ENCODE data around the gene CALM3. TPM values are rescaled to one million over a fixed set of nuclear protein-coding genes. Genes with fewer than 3 reads are reported as not detected.

The CALM3 gene
- total and polyA plus RNA-seq, 2 of the 13 experiments (the other 11 are each of a cell fraction or from before 2014, with no cell fraction given), result 239 to 258 TPM

DNA sequence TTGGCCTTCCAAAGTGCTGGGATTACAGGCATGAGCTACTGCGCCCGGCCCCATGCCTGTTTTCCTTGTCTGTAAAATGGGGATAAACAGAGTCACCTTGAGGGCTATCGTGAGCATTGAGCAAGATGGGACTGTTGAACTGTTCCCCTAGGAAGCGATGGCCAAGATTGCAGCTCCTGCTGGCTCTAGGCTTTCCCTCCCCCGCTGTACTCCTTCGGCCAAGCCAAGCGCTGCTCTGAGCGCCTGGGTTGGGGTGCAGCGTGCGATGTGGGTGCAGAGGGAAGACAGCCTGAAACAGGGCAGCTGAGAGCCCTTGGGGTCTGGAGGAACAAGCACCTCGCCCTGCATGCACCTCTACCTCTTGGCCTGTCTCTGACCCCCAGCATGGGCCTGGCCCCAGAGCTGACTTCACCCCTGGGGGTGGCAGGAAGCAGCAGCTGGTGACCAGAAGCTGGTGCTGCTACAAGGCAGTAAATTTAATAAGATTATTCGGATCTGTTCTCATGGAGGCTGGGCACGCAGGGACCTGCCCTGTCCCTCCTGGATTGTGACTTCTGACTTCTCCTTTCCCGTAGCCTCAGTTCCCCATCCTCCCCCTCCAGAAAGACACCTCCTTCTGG, 29.6 kb downstream of the CALM3 start:
- H2AFZ ChIP-seq (ENCODE audit: low read length), result no peak overlapping the region
- no peak overlapping the region for H3K4me3 ChIP-seq (replicated peaks in 1 of 3; ENCODE audit: insufficient read depth in 1 of 3, low read depth in 2 of 3, low read length in 3 of 3)
- no peaks in the 10 kb centered on the region for H3K9me3 ChIP-seq (ENCODE audit: low read length)
- no peak for FAIRE-seq
- no peaks in the 10 kb centered on the region for H3K79me2 ChIP-seq (ENCODE audit: insufficient read depth, low read length)
- ChIA-PET POLR2A (no interaction called here), CTCF (ENCODE audit: low intra/inter-chr PET ratio, low total read pairs) (no interaction called here)
- in situ Hi-C loops (cut with HindIII; ENCODE audit: extremely low pct_ligation_motif_present, low pct_unique_long_range_greater_than_20kb) (no loop called here), intact Hi-C loops (cut with micrococcal nuclease; ENCODE audit: unreplicated experiment) (no loop called here)
- no peak for TF ChIP-seq NFIB (CRISPR knock-in tag; IDR thresholded peaks at IDR 0.05; ENCODE audit: borderline replicate concordance)
- TF ChIP-seq, protein P1, sequence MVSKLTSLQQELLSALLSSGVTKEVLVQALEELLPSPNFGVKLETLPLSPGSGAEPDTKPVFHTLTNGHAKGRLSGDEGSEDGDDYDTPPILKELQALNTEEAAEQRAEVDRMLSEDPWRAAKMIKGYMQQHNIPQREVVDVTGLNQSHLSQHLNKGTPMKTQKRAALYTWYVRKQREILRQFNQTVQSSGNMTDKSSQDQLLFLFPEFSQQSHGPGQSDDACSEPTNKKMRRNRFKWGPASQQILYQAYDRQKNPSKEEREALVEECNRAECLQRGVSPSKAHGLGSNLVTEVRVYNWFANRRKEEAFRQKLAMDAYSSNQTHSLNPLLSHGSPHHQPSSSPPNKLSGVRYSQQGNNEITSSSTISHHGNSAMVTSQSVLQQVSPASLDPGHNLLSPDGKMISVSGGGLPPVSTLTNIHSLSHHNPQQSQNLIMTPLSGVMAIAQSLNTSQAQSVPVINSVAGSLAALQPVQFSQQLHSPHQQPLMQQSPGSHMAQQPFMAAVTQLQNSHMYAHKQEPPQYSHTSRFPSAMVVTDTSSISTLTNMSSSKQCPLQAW (CRISPR knock-in tag; IDR thresholded peaks at IDR 0.05), result no peak
- TF ChIP-seq HMG20A (CRISPR knock-in tag; IDR thresholded peaks at IDR 0.05; ENCODE audit: borderline replicate concordance), result no peak
- TF ChIP-seq MEIS2 (CRISPR knock-in tag; IDR thresholded peaks at IDR 0.05), result no peak
- TF ChIP-seq CHD2 (IDR thresholded peaks at IDR 0.05; ENCODE audit: low read depth, low read length), result no peak
- TF ChIP-seq, protein P2, sequence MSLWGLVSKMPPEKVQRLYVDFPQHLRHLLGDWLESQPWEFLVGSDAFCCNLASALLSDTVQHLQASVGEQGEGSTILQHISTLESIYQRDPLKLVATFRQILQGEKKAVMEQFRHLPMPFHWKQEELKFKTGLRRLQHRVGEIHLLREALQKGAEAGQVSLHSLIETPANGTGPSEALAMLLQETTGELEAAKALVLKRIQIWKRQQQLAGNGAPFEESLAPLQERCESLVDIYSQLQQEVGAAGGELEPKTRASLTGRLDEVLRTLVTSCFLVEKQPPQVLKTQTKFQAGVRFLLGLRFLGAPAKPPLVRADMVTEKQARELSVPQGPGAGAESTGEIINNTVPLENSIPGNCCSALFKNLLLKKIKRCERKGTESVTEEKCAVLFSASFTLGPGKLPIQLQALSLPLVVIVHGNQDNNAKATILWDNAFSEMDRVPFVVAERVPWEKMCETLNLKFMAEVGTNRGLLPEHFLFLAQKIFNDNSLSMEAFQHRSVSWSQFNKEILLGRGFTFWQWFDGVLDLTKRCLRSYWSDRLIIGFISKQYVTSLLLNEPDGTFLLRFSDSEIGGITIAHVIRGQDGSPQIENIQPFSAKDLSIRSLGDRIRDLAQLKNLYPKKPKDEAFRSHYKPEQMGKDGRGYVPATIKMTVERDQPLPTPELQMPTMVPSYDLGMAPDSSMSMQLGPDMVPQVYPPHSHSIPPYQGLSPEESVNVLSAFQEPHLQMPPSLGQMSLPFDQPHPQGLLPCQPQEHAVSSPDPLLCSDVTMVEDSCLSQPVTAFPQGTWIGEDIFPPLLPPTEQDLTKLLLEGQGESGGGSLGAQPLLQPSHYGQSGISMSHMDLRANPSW (CRISPR knock-in tag; IDR thresholded peaks at IDR 0.05; ENCODE audit: borderline replicate concordance), result no peak
- TF ChIP-seq, protein P3, sequence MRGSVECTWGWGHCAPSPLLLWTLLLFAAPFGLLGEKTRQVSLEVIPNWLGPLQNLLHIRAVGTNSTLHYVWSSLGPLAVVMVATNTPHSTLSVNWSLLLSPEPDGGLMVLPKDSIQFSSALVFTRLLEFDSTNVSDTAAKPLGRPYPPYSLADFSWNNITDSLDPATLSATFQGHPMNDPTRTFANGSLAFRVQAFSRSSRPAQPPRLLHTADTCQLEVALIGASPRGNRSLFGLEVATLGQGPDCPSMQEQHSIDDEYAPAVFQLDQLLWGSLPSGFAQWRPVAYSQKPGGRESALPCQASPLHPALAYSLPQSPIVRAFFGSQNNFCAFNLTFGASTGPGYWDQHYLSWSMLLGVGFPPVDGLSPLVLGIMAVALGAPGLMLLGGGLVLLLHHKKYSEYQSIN (CRISPR knock-in tag; IDR thresholded peaks at IDR 0.05; ENCODE audit: borderline replicate concordance), result no peak
- TF ChIP-seq TERF1 (CRISPR knock-in tag; IDR thresholded peaks at IDR 0.05), result no peak
- TF ChIP-seq GABPA (IDR thresholded peaks at IDR 0.05; ENCODE audit: low read depth, low read length), result no peak
- no peak for TF ChIP-seq GABPA (CRISPR knock-in tag; IDR thresholded peaks at IDR 0.05; ENCODE audit: low read depth)
- no peak for TF ChIP-seq ZNF652 (CRISPR knock-in tag; IDR thresholded peaks at IDR 0.05; ENCODE audit: borderline replicate concordance, low read depth)
- no peak for TF ChIP-seq CENPT (CRISPR knock-in tag; IDR thresholded peaks at IDR 0.05; ENCODE audit: low read depth)
- no peak for TF ChIP-seq ZNF839 (CRISPR knock-in tag; IDR thresholded peaks at IDR 0.05; ENCODE audit: borderline replicate concordance)
- H3K9ac ChIP-seq (ENCODE audit: insufficient read depth, low read depth, low read length), result no peak overlapping the region
- no peak overlapping the region for H3K27ac ChIP-seq (ENCODE audit: extremely low read length, insufficient read depth, low read length)
- H4K20me1 ChIP-seq (ENCODE audit: insufficient read depth, low read length), result no peaks in the 10 kb centered on the region
- no peak for DNase-seq (ENCODE audit: low spot score)
- H3K4me1 ChIP-seq (ENCODE audit: insufficient read depth, low read length), result peaks cover 7% of the 10 kb centered on the region
- no TSS peak for BruUV-seq (replicated peaks)
- H3K4me2 ChIP-seq (ENCODE audit: low read depth, low read length), result no peak overlapping the region
- 55% methylated on average over 10 of the region's 14 CpGs for WGBS (ENCODE audit: low lambda C conversion rate)
- H3K36me3 ChIP-seq (replicated peaks in 1 of 2; ENCODE audit: control insufficient read depth in 1 of 2, insufficient read depth in 2 of 2, low read length in 2 of 2), result no peaks in the 10 kb centered on the region
- H3K27me3 ChIP-seq (ENCODE audit: control insufficient read depth in 1 of 2, insufficient read depth in 2 of 2, low read length in 2 of 2), result peaks cover 8 to 23% of the 10 kb centered on the region in 2 experiments; a peak in 4 of 5 replicates
- no peak for ATAC-seq

Measured in HepG2 (cell line).